SU-DHL-6 (cell line): ENCODE data around the gene HADH.
A peak's percentile ranks its signal among the peaks of the same experiment; 100 is the strongest.

Experiments
- H2AFZ ChIP-seq: fragments of 200-600 bp; sonication (generic); 2 replicates; pipeline ENCODE4 v1.6.1; 2014; ENCODE audit warnings: low read depth, mild to moderate bottlenecking, moderate library complexity, mixed read lengths, antibody characterized with exemption, low read length; ENCODE audit not compliant: severe bottlenecking
- H3F3A ChIP-seq: fragments of 200-600 bp; shearing (Covaris generic); 2 replicates; pipeline ENCODE4 v1.6.0; 2016; ENCODE audit warnings: antibody characterized with exemption, mild to moderate bottlenecking; ENCODE audit not compliant: insufficient read depth
- H3K27ac ChIP-seq: fragments of 200-600 bp; sonication (generic); 2 replicates; pipeline ENCODE4 v1.5.1; 2016; ENCODE audit warnings: low read depth, mild to moderate bottlenecking, low read length, moderate library complexity, mixed read lengths
- H3K27me3 ChIP-seq: fragments of 200-600 bp; sonication (generic), shearing (Covaris generic); 2 replicates; pipeline ENCODE4 v1.6.0; 2014; ENCODE audit warnings: mild to moderate bottlenecking, low read length
- H3K36me3 ChIP-seq: fragments of 200-600 bp; sonication (generic); 2 replicates; pipeline ENCODE4 v1.6.1; 2014; ENCODE audit warnings: mild to moderate bottlenecking, low read length, mixed read lengths
- H3K4me2 ChIP-seq: fragments of 300-600, 200-600 bp; shearing (Covaris generic), sonication (generic); 2 replicates; pipeline ENCODE4 v1.6.0; 2014; ENCODE audit warnings: low read length, low read depth, mild to moderate bottlenecking; ENCODE audit not compliant: poor library complexity, severe bottlenecking
- H3K4me3 ChIP-seq: fragments of 200-600 bp; sonication (generic); 2 replicates; pipeline ENCODE4 v1.5.1; 2014; ENCODE audit warnings: antibody characterized with exemption, low read length, mild to moderate bottlenecking, mixed read lengths; ENCODE audit not compliant: insufficient read depth, poor library complexity, severe bottlenecking
- H3K79me2 ChIP-seq: fragments of 200-600 bp; sonication (generic); 2 replicates; pipeline ENCODE4 v1.6.1; 2014; ENCODE audit warnings: mild to moderate bottlenecking, low read length, moderate library complexity; ENCODE audit not compliant: insufficient read depth
- H3K9ac ChIP-seq: fragments of 200-600 bp; sonication (generic); 2 replicates; pipeline ENCODE4 v1.7.0; 2014; ENCODE audit warnings: mild to moderate bottlenecking, low read length
- H3K9me2 ChIP-seq: fragments of 200-600 bp; sonication (generic); replicated peaks from 2 replicates; pipeline ENCODE4 v1.6.1; 2014; ENCODE audit warnings: low read length; ENCODE audit not compliant: insufficient read depth
- H3K9me3 ChIP-seq: fragments of 200-600 bp; sonication (generic); 2 replicates; pipeline ENCODE4 v1.6.1; 2014; ENCODE audit warnings: low read length, mixed read lengths; ENCODE audit not compliant: insufficient read depth
- H4K20me1 ChIP-seq: fragments of 200-600 bp; sonication (generic); 2 replicates; pipeline ENCODE4 v1.6.1; 2014; ENCODE audit warnings: low read depth, mild to moderate bottlenecking, antibody characterized with exemption, low read length, moderate library complexity, mixed read lengths
- CTCF ChIP-seq: fragments of 200-600 bp; sonication (generic); IDR thresholded peaks from one replicate; pipeline ENCODE4 v1.5.1; 2017; ENCODE audit warnings: antibody characterized with exemption, mild to moderate bottlenecking, low read length, moderate library complexity; ENCODE audit not compliant: insufficient read depth, poor library complexity, severe bottlenecking
- EZH2phosphoT487 ChIP-seq: fragments of 200-600 bp; sonication (generic), shearing (Covaris generic); conservative IDR thresholded peaks from 2 replicates; pipeline ENCODE4 v1.6.1; 2018; ENCODE audit warnings: mild to moderate bottlenecking, antibody characterized with exemption, low read length, moderate library complexity, mixed read lengths

Gene HADH

GRCh38 chr4:107991945-107992630 lies 2.4 kb downstream of the HADH start:
- no peaks in the 10 kb centered on the region for H3K36me3 ChIP-seq
- peak overlapping the region; percentile 86 for H3K4me3 ChIP-seq
- TF ChIP-seq CTCF: no peak
- TF ChIP-seq EZH2phosphoT487: no peak
- H2AFZ ChIP-seq: no peak overlapping the region
- no peaks in the 10 kb centered on the region for H3K9me3 ChIP-seq
- peaks cover 73% of the 10 kb centered on the region for H3K79me2 ChIP-seq
- peak overlapping the region; percentile 50 for H3K27ac ChIP-seq
- peaks cover 6% of the 10 kb centered on the region; the same call in 1 of the 2 replicates for H4K20me1 ChIP-seq
- no peaks in the 10 kb centered on the region for H3K27me3 ChIP-seq
- 0 out of 2 replicates have a peak, but pooled peaks cover 8% of the 10 kb centered on the region for H3F3A ChIP-seq
- H3K4me2 ChIP-seq: peak overlapping the region; percentile 91
- H3K9ac ChIP-seq: peak overlapping the region; percentile 99
- no peaks in the 10 kb centered on the region for H3K9me2 ChIP-seq

- Histone ChIP-seq H2AFZ (no peak overlapping the region), H3K79me2 (peaks cover 87% of the 10 kb centered on the region), H3K9me3 (no peaks in the 10 kb centered on the region), H3F3A (0 out of 2 replicates have a peak, but pooled peaks cover 8% of the 10 kb centered on the region), H3K4me2 (peak overlapping the region; percentile 91), H3K27ac (peak overlapping the region; percentile 66), H4K20me1 (peaks cover 6% of the 10 kb centered on the region; the same call in 1 of the 2 replicates), H3K36me3 (no peaks in the 10 kb centered on the region), H3K4me3 (peak overlapping the region; percentile 43), H3K9me2 (no peaks in the 10 kb centered on the region), H3K9ac (peak overlapping the region; percentile 41), H3K27me3 (no peaks in the 10 kb centered on the region)
- TF ChIP-seq CTCF (no peak), EZH2phosphoT487 (no peak)
Measured at GRCh38 chr4:107993969-107994368, 4.3 kb downstream of the HADH start.

- H3K79me2 ChIP-seq: peaks cover 90% of the 10 kb centered on the region
- no peak overlapping the region for H2AFZ ChIP-seq
- H3K27me3 ChIP-seq: no peaks in the 10 kb centered on the region
- H3K27ac ChIP-seq: no peak overlapping the region
- H3K4me2 ChIP-seq: no peak overlapping the region
- H3K4me3 ChIP-seq: no peak overlapping the region
- no peaks in the 10 kb centered on the region for H3K9me2 ChIP-seq
- H3K9ac ChIP-seq: no peak overlapping the region
- 0 out of 2 replicates have a peak, but pooled peaks cover 8% of the 10 kb centered on the region for H3F3A ChIP-seq
- no peak for TF ChIP-seq EZH2phosphoT487
- TF ChIP-seq CTCF: no peak
- no peaks in the 10 kb centered on the region for H3K36me3 ChIP-seq
- H4K20me1 ChIP-seq: peaks cover 6% of the 10 kb centered on the region; the same call in 1 of the 2 replicates
- H3K9me3 ChIP-seq: no peaks in the 10 kb centered on the region
Measured at GRCh38 chr4:107994894-107995293, 5.2 kb downstream of the HADH start.
